SJCRH30 (cell line): ENCODE results near the gene TPST2. TPM values are rescaled to one million over a fixed set of nuclear protein-coding genes. Genes with fewer than 3 reads are reported as not detected.
"Not testable (repeated sequence)": the region's sequence is repeated elsewhere in the genome, so short reads cannot be mapped to it uniquely, and the experiment has no call there.

Source experiments
- DNase-seq, 2 experiments: peaks; one replicate each; pipeline ENCODE4 v3.0.0-alpha.2; 2015 to 2020
- H3K27ac ChIP-seq: fragments of 250-450 bp; sonication (Bioruptor Pico); 2 replicates; pipeline ENCODE4 v1.5.1; 2020; ENCODE audit warnings: mild to moderate bottlenecking, moderate library complexity
- H3K27me3 ChIP-seq: fragments of 250-450 bp; sonication (Bioruptor Pico); 2 replicates; pipeline ENCODE4 v1.5.1; 2020; ENCODE audit warnings: mild to moderate bottlenecking, moderate library complexity
- H3K36me3 ChIP-seq: fragments of 250-450 bp; sonication (Bioruptor Pico); 2 replicates; pipeline ENCODE4 v1.5.1; 2020; ENCODE audit warnings: mild to moderate bottlenecking, moderate library complexity
- H3K4me1 ChIP-seq: fragments of 250-450 bp; sonication (Bioruptor Pico); 2 replicates; pipeline ENCODE4 v1.5.1; 2020; ENCODE audit warnings: mild to moderate bottlenecking, moderate library complexity
- H3K4me3 ChIP-seq: fragments of 250-450 bp; sonication (Bioruptor Pico); 2 replicates; pipeline ENCODE4 v1.5.1; 2020; ENCODE audit warnings: mild to moderate bottlenecking, moderate library complexity
- H3K9me3 ChIP-seq: fragments of 250-450 bp; sonication (Bioruptor Pico); replicated peaks from 2 replicates; pipeline ENCODE4 v1.5.1; 2020; ENCODE audit warnings: mild to moderate bottlenecking, moderate library complexity
- total RNA-seq: library from RNA; depleted of rRNA; stranded (reverse); fragments of >200 nt; shearing (Covaris generic); gene quantifications from 2 replicates; pipeline ENCODE4 v1.2.3, GENCODE V29; 2014

The TPST2 gene
- total RNA-seq, 1 experiment from 2014 or later = 15.0 TPM

DNA sequence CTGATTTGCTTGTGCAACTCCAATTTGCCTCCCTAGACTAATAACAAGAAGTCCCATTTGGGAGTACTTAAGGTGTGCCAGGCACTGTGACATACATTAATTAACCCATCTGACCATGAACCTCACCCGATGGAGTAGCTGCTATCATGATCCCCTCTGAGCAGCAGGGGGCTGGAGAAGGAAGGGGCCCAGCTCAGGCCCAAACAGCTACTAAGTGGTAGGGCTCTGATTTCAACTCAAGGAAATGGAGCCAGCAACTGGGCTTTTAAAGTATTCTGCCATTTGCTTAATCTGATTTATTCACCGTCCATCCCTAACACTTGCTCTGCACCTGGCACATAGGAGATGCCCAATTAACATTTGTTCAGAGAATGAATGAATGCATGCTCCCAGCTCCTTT, 26.7 kb upstream of the TPST2 start:
- DNase-seq = peak in 1 of 2 experiments; percentile 35
- Histone ChIP-seq H3K4me1 (peaks cover 27% of the 10 kb centered on the region), H3K9me3 (no peaks in the 10 kb centered on the region), H3K27ac (no peak overlapping the region), H3K36me3 (no peaks in the 10 kb centered on the region), H3K27me3 (peaks cover 5% of the 10 kb centered on the region), H3K4me3 (no peak overlapping the region)

DNA sequence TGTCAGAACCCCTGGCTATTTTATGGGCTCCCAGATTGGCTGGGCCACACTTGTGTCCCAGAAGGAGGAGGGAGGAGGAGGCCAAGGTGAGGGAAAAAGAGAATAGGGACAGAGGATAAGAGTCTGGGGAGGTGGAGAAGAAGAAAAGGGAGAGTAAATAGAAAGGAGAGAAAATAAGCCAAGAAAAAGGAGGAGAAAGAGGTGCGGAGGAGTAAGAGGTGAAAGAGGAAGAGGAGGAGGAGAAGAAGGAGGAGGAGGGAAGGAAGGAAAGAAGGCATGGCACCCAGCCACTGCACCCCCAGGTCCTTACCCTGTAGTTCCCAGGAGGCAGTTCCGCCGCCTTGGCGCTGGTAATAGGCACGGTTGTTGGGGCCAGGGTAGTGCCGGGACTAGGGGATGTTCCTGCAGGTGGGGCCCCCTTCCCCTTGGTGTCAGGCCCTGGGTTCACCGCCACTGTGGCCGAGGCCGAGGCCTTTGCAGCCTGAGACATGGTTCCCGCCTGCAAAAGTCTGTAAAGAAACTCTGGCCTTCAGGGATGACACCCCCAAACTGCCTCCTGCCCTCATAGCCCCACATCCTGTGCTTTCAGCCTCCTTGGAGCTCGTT, 26.0 kb upstream of the TPST2 start:
- Histone ChIP-seq H3K4me3 (no peak overlapping the region), H3K36me3 (no peaks in the 10 kb centered on the region), H3K27ac (no peak overlapping the region), H3K27me3 (no peaks in the 10 kb centered on the region), H3K9me3 (no peaks in the 10 kb centered on the region), H3K4me1 (peaks cover 28% of the 10 kb centered on the region)
- DNase-seq = no peak

DNA sequence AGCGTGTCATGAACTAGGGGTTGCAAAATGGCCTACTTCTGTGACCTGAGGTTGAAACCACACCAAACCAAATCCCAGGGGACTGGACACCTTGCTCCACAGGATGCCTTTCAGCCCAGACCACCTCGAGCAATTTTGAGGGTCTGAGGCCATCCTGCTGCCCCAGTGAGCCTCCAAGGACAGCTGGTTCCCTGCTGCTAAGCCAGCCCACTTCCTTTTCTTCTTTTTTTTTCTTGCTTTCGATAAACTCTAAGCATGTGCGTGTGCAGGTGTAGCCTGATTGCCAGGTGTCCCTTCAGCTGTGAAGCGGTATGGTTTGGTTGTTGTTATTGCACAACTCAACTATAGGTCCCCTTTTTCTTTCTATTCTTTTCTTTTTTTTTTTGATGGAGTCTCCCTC, 25.2 kb upstream of the TPST2 start:
- peaks cover 34% of the 10 kb centered on the region for H3K4me1 ChIP-seq
- no peak overlapping the region for H3K4me3 ChIP-seq
- no peaks in the 10 kb centered on the region for H3K9me3 ChIP-seq
- H3K27me3 ChIP-seq = no peaks in the 10 kb centered on the region
- no peaks in the 10 kb centered on the region for H3K36me3 ChIP-seq
- H3K27ac ChIP-seq = no peak overlapping the region
- DNase-seq = no peak

DNA sequence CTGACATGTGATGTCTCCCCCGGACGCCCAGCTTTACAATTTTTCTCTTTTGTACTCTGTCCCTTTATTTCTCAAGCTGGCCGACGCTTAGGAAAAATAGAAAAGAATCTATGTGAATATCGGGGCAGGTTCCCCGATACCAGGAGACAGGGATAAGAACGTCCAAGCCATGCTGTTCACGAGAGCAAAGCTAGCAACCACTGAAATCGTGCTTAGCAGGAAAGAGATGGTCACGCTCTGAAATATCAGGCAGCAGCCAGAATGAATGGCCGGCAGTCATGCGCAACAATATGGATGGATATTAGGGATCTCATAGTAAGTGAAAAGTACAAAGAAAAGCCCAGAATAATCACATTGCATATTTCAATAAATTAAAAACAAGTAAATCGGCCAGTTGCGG, 24.4 kb upstream of the TPST2 start:
- no peak overlapping the region for H3K4me3 ChIP-seq
- no peaks in the 10 kb centered on the region for H3K36me3 ChIP-seq
- no peak for DNase-seq
- no peaks in the 10 kb centered on the region for H3K27me3 ChIP-seq
- no peak overlapping the region for H3K27ac ChIP-seq
- H3K9me3 ChIP-seq = no peaks in the 10 kb centered on the region
- H3K4me1 ChIP-seq = peaks cover 40% of the 10 kb centered on the region

DNA sequence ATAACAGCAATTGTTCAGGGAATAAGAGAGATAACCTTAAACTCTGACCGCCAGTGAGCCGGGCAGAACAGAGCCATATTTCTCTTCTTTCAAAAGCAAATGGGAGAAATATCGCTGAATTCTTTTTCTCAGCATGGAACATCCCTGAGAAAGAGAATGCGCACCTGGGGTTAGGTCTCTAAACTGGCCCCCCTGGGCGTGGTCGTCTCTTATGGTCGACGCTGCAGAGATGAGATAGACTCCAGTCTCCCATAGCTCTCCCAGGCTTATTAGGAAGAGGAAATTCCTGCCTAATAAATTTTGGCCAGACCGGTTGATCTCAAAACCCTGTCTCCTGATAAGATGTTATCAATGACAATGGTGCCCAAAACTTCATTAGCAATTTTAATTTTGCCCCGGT, 23.8 kb upstream of the TPST2 start:
- not testable (repeated sequence) for H3K27ac ChIP-seq, DNase-seq, H3K9me3 ChIP-seq, H3K36me3 ChIP-seq, H3K27me3 ChIP-seq, H3K4me3 ChIP-seq
- H3K4me1 ChIP-seq = peaks cover 40% of the 10 kb centered on the region

DNA sequence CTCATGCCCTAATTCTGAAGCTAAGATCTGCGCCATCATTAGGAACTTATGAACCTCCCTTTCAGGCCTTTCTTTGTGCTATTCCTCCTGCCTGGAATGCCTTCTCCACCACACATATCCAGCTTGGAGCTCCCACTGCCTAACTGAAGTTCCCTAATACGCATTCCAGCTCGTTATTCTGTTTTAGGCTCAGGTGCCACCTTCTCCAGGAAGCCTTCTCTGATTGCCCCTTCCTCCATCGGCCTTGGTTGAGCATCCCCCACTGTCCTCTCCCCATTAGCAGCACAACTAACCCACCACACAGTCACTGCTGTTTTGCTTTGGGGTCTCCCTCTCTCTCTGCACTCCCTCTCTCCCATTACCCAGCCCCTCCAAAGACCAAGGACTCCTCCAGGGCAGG, 22.7 kb upstream of the TPST2 start:
- H3K36me3 ChIP-seq = no peaks in the 10 kb centered on the region
- no peaks in the 10 kb centered on the region for H3K27me3 ChIP-seq
- peaks cover 40% of the 10 kb centered on the region for H3K4me1 ChIP-seq
- DNase-seq = no peak
- H3K9me3 ChIP-seq = no peaks in the 10 kb centered on the region
- H3K27ac ChIP-seq = no peak overlapping the region
- H3K4me3 ChIP-seq = no peak overlapping the region

DNA sequence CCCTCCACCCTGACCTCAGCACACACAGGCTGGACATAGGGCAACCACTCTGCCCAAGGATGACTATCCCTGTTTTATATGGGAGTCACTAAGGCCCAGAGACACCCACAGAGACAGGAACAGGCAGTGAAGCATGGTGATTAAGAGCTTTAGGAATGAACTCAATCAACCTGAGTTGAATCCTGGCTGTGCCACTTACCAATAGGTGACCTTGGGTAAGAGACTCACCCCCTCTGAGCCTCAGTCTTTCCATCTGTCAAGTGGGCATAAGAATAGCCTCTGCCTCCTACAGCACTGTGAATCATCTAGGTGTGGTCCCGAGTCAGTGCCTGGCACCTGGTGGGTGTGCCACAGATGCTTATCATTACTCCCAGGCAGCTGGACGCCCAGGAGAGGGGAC, 21.1 kb upstream of the TPST2 start:
- no peaks in the 10 kb centered on the region for H3K9me3 ChIP-seq
- H3K27ac ChIP-seq = no peak overlapping the region; the same call in 1 of the 2 replicates
- H3K36me3 ChIP-seq = no peaks in the 10 kb centered on the region
- H3K4me3 ChIP-seq = no peak overlapping the region
- peaks cover 28% of the 10 kb centered on the region for H3K4me1 ChIP-seq
- DNase-seq = no peak
- H3K27me3 ChIP-seq = no peaks in the 10 kb centered on the region

DNA sequence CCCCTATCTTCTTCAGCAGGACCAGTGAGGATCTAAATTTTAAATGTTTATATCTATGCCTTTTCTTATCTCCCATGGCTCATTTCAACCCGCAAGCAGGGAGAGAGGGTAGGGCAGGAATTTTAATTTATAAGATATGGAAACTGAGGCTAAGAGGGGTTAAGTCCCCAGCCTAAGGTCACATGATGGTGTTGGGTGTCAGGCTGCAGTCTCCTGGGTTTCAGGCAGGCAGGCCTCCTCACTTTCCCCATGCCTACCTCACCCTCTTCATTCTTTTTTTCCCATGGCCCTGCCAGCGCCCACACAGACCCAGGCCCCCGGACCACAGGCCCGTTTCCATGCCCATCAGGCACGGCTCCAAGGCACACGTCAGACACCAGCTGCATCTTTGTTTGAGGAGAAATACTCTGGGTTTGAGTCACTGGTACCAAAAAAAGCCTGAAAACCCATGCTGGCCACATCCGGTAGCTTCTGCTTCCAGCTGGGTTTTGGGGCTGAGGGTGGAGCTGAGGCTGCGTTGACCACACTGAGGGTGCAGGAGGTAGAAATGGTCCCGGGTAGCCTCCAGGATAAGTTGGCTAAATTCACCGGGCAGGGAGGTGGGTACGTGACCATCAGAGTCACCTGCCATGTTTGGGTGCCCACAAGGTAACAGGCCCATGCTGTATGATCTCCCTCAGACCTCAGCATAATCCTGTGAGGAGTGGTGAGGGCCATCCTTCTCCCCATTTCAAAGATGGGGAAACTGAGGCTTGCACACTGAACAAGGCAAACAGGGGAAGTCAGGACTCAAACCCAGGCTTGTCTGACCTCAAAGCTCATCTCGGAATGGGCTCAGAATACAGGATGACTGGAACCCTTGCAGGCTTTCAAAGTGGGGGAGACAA, 20.4 kb upstream of the TPST2 start:
- no peaks in the 10 kb centered on the region for H3K36me3 ChIP-seq
- H3K9me3 ChIP-seq = no peaks in the 10 kb centered on the region
- H3K27me3 ChIP-seq = no peaks in the 10 kb centered on the region
- DNase-seq = peak; percentile 77 to 78
- no peak overlapping the region for H3K4me3 ChIP-seq
- peak overlapping the region; percentile 56 for H3K27ac ChIP-seq
- H3K4me1 ChIP-seq = peaks cover 28% of the 10 kb centered on the region

DNA sequence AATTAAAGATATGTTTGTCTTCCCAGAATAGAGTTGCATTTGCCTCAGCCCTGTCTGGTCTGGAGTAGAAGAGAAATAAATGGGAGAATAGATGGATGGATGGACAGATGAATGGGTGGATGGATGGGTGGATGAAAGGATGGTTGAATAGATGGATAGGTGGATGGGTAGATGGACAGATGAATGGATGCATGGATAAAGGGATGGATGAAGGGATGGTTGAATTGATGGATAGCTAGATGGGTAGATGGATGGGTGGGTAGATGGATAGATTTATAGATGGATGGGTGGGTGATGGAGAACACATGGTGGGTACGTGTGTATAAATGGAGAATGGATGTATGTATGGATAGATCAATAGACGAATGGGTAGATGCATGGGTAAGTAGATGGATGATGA, 19.4 kb upstream of the TPST2 start:
- DNase-seq = no peak
- no peaks in the 10 kb centered on the region for H3K9me3 ChIP-seq
- H3K4me1 ChIP-seq = peaks cover 26% of the 10 kb centered on the region
- no peaks in the 10 kb centered on the region for H3K27me3 ChIP-seq
- no peak overlapping the region for H3K4me3 ChIP-seq
- H3K27ac ChIP-seq = no peak overlapping the region
- no peaks in the 10 kb centered on the region for H3K36me3 ChIP-seq

DNA sequence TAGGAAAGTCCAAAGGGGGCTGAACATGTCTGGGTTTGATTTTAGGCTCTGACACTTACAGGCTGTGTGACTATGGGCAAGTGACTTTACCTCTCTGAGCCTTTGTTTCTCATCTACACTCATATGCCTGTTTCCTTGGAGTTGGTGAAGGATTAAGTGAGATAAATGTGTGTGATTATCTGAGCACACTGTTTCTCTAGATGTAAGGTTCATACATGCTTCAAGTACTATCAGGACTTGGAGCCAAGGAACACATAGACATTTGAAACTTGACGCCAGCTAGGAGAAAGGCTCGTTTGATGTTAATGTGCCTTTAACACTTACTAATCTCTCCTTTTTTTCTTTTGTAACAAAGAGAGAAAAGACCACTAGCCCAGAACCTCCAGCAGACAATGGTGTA, 18.2 kb upstream of the TPST2 start:
- Histone ChIP-seq H3K27ac (no peak overlapping the region), H3K36me3 (no peaks in the 10 kb centered on the region), H3K4me3 (no peak overlapping the region), H3K4me1 (peaks cover 20% of the 10 kb centered on the region), H3K27me3 (no peaks in the 10 kb centered on the region), H3K9me3 (no peaks in the 10 kb centered on the region)
- no peak for DNase-seq

DNA sequence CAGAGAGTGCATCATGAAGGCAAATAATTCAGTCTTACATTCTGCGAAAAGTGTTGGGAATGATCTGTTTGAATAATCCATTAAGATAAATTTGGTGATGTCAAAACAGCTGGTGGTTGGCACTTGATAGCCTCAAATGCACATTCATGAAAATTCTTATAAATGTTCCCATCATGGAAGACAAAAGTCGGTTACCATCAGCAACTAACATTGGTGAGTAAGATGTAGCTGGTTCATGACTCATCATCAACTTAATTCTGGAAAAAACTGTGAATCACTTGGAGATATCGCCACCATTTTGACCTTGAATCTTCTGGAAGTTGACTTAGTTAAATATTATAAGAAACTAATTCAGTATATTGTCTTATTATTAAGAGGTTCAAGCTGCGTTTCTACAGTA, 16.7 kb upstream of the TPST2 start:
- no peak for DNase-seq
- no peak overlapping the region for H3K27ac ChIP-seq
- peaks cover 13% of the 10 kb centered on the region for H3K4me1 ChIP-seq
- H3K27me3 ChIP-seq = no peaks in the 10 kb centered on the region
- no peaks in the 10 kb centered on the region for H3K9me3 ChIP-seq
- H3K4me3 ChIP-seq = no peak overlapping the region
- H3K36me3 ChIP-seq = no peaks in the 10 kb centered on the region

DNA sequence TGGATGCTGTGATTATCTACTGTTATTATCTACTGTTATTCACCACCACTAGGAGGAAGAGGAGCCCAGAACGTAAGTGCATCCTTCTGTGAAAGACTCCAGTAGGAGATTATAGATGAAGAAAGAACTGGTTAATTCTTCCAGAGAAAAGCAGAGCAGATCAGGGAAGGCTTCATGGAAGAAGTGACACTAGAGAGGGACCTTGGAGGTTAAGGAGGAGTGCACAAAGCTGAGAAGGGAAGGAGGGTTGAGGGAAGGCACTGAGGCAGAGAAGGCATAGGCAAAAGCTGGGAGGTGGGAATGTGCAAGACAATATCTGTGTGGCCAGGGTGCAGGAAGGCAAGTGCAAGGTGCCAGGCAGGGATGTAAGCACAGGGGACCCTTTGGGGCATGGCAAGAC, 14.4 kb upstream of the TPST2 start:
- no peaks in the 10 kb centered on the region for H3K36me3 ChIP-seq
- no peaks in the 10 kb centered on the region for H3K9me3 ChIP-seq
- no peaks in the 10 kb centered on the region for H3K27me3 ChIP-seq
- H3K4me1 ChIP-seq = peaks cover 3% of the 10 kb centered on the region; the same call in 1 of the 2 replicates
- H3K4me3 ChIP-seq = no peak overlapping the region
- H3K27ac ChIP-seq = no peak overlapping the region
- DNase-seq = no peak

DNA sequence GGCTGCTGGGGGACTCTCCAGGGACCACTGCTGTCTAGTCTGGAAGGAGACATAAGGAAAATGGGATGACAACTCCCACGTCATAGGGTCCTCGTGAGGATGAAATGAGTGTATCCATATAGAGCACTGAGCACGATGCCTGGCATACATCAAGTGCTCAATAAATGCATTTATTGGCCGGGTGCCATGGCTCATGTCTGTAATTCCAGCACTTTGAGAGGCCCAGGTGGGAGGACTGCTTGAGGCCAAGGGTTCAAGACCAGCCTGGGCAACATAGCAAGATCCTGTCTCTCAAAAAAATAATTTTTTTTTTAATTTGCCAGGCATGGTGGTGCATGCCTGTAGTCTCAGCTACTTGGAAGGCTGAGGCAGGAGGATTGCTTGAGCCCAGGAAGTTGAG, 12.2 kb upstream of the TPST2 start:
- no peaks in the 10 kb centered on the region for H3K9me3 ChIP-seq
- H3K4me1 ChIP-seq = peaks cover 3% of the 10 kb centered on the region; the same call in 1 of the 2 replicates
- no peaks in the 10 kb centered on the region for H3K27me3 ChIP-seq

DNA sequence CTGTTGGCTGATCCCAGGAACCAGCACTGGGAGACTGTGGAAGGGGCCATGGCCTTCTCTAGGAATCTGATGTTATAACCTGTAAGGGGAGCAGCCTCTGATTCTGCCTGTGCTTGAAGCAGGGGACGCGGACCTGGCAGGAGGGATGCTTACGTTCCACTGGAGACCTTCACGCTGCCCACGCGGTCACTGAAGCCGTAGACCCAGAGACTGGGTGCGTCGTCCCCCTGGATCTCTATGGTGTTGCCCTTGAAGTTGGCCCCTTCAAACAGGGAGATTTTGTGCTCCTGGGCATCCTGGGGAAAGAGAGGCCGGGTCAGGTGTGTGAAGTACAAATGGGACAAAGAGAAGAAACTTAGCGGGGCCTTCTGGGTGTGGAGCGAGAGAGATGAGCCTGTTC, 11.8 kb upstream of the TPST2 start:
- Histone ChIP-seq H3K27me3 (no peaks in the 10 kb centered on the region), H3K36me3 (no peaks in the 10 kb centered on the region), H3K4me1 (peaks cover 3% of the 10 kb centered on the region; the same call in 1 of the 2 replicates), H3K27ac (no peak overlapping the region), H3K9me3 (no peaks in the 10 kb centered on the region), H3K4me3 (no peak overlapping the region)
- no peak for DNase-seq

More for the DNA sequence above, 12.2 kb upstream of the TPST2 start:
- no peak for DNase-seq
- Histone ChIP-seq H3K27ac (no peak overlapping the region), H3K4me3 (no peak overlapping the region), H3K36me3 (no peaks in the 10 kb centered on the region)

DNA sequence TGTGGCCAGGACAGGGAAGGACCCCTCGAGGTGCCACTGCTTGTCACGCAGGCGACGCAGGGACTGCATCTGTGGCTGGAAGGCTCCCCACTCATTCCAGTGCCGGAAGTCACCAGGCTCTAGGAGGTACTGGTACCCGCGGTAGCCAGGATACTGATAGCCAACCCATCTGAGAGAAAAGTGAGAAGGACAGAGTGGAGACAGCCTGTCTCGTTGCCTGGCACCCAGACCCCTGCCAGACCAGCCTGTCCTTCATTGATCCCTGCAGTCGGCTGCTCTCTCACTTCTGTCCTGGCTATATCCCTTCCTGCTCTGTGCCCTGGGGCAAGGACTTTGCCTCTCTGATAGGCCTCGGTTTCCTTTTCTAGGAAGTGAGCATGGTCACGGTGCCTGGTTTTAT, 9.6 kb upstream of the TPST2 start:
- Histone ChIP-seq H3K36me3 (no peaks in the 10 kb centered on the region), H3K4me3 (no peak overlapping the region), H3K4me1 (peaks cover 3% of the 10 kb centered on the region; the same call in 1 of the 2 replicates), H3K9me3 (no peaks in the 10 kb centered on the region), H3K27ac (no peak overlapping the region), H3K27me3 (no peaks in the 10 kb centered on the region)
- DNase-seq = peak; percentile 19 to 29
